ENCODE data around the gene PET100.

PET100 gene

GRCh38 chr19:7624810-7625209 lies 4.8 kb upstream of the PET100 start:
- no peak overlapping the region for H2AFZ ChIP-seq
- H3K27me3 ChIP-seq (ENCODE audit: control insufficient read depth, insufficient read depth, low read length) = no peaks in the 10 kb centered on the region
- H3K9ac ChIP-seq = no peak overlapping the region
- no peaks in the 10 kb centered on the region for H3K9me3 ChIP-seq (ENCODE audit: control insufficient read depth, low read length)
- no peaks in the 10 kb centered on the region for H3K36me3 ChIP-seq (ENCODE audit: control insufficient read depth, insufficient read depth, low read length)
- H3K4me2 ChIP-seq (ENCODE audit: low read length) = no peak overlapping the region
- H3K27ac ChIP-seq = no peak overlapping the region
- no peaks in the 10 kb centered on the region for H3K4me1 ChIP-seq
- no peak overlapping the region for H3K4me3 ChIP-seq (ENCODE audit: low read depth, low read length)
- TF ChIP-seq CTCF (IDR thresholded peaks at IDR 0.05) = no peak
- H3K79me2 ChIP-seq = peaks cover 43% of the 10 kb centered on the region

GRCh38 chr19:7625763-7626372 lies 3.7 kb upstream of the PET100 start:
- no peak overlapping the region for H2AFZ ChIP-seq
- H3K36me3 ChIP-seq (ENCODE audit: control insufficient read depth, insufficient read depth, low read length) = no peaks in the 10 kb centered on the region
- no peaks in the 10 kb centered on the region for H3K27me3 ChIP-seq (ENCODE audit: control insufficient read depth, insufficient read depth, low read length)
- peaks cover 53% of the 10 kb centered on the region for H3K79me2 ChIP-seq
- H3K27ac ChIP-seq = no peak overlapping the region
- no peaks in the 10 kb centered on the region for H3K9me3 ChIP-seq (ENCODE audit: control insufficient read depth, low read length)
- H3K4me3 ChIP-seq (ENCODE audit: low read depth, low read length) = no peak overlapping the region
- no peaks in the 10 kb centered on the region for H3K4me1 ChIP-seq
- no peak for TF ChIP-seq CTCF (IDR thresholded peaks at IDR 0.05)
- no peak overlapping the region for H3K4me2 ChIP-seq (ENCODE audit: low read length)
- no peak overlapping the region for H3K9ac ChIP-seq

GRCh38 chr19:7627166-7627565 lies 2.4 kb upstream of the PET100 start:
- H3K36me3 ChIP-seq (ENCODE audit: control insufficient read depth, insufficient read depth, low read length) = no peaks in the 10 kb centered on the region
- no peaks in the 10 kb centered on the region for H3K27me3 ChIP-seq (ENCODE audit: control insufficient read depth, insufficient read depth, low read length)
- no peaks in the 10 kb centered on the region for H3K4me1 ChIP-seq
- no peaks in the 10 kb centered on the region for H3K9me3 ChIP-seq (ENCODE audit: control insufficient read depth, low read length)
- no peak overlapping the region for H3K4me2 ChIP-seq (ENCODE audit: low read length)
- TF ChIP-seq CTCF (IDR thresholded peaks at IDR 0.05) = no peak
- no peak overlapping the region for H3K27ac ChIP-seq
- H3K4me3 ChIP-seq (ENCODE audit: low read depth, low read length) = no peak overlapping the region
- H3K9ac ChIP-seq = no peak overlapping the region
- H2AFZ ChIP-seq = no peak overlapping the region
- peaks cover 55% of the 10 kb centered on the region for H3K79me2 ChIP-seq

DNA sequence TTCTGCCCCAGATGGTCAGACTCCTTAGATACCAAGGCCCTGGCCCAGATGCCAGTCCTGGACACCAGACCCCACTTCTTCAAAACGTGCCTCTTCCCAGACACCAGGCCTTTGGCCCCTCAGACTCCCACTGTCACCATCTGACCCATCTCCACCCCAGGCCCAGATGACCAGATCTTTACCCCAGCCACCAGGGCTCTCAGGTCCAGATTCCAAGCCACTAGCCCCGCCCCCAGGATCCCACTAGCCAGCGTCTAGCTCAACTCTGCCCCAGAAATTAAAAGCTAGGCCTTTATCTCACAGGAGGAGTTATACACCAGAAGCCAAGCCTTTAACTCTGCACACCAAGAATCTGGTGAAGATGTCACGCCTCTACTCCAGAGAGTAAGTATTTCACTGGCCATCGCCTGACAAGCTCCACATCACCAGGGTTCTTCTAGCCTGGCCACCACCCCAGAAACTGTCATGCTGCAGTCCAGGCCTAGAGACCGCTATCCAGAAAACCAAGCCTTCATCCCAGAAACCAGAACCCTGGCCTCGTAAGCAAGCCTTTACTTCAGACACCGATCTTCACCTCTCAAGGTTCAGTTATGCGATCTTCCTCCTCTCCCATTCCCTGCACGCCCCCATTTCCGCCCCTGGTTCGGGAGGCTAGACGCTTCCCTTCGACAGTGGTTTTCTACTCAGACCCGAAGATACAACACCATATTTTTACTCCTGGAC lies 843 bp upstream of the PET100 start:
- no peaks in the 10 kb centered on the region for H3K4me1 ChIP-seq
- no peaks in the 10 kb centered on the region for H3K36me3 ChIP-seq (ENCODE audit: control insufficient read depth, insufficient read depth, low read length)
- peak overlapping the region; percentile 90 for H3K4me2 ChIP-seq (ENCODE audit: low read length)
- H3K27ac ChIP-seq = peak overlapping the region; percentile 68
- H3K79me2 ChIP-seq = peaks cover 49% of the 10 kb centered on the region
- H3K27me3 ChIP-seq (ENCODE audit: control insufficient read depth, insufficient read depth, low read length) = no peaks in the 10 kb centered on the region
- peak overlapping the region; percentile 91 for H3K4me3 ChIP-seq (ENCODE audit: low read depth, low read length)
- H3K9me3 ChIP-seq (ENCODE audit: control insufficient read depth, low read length) = no peaks in the 10 kb centered on the region
- H2AFZ ChIP-seq = peak overlapping the region; percentile 78
- H3K9ac ChIP-seq = peak overlapping the region; percentile 90
- no peak for TF ChIP-seq CTCF (IDR thresholded peaks at IDR 0.05)

DNA sequence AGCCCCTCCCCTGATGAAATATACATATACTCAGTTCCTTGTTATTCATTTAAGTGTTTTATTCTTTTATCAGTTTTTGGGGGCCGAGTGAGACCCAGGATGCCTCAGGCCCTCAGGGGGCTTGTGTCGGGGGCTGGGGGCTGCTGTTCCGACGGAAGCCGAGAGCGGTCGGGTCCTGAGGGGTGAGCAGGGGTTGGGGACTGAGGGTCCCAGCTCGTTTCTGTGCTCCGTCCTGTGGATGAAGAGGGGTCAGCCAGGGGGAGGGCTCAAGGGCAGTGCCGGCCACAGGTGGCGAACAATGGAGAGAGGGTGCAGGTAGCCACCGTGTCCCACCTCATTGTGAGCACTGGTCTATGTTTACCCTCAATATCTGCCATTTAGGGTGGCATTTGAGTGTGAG lies 2.0 kb downstream of the PET100 start:
- Histone ChIP-seq H3K9me3 (ENCODE audit: control insufficient read depth, low read length) (no peaks in the 10 kb centered on the region), H3K27ac (no peak overlapping the region), H3K9ac (no peak overlapping the region), H3K4me3 (ENCODE audit: low read depth, low read length) (no peak overlapping the region), H3K27me3 (ENCODE audit: control insufficient read depth, insufficient read depth, low read length) (no peaks in the 10 kb centered on the region), H3K4me1 (no peaks in the 10 kb centered on the region), H3K36me3 (ENCODE audit: control insufficient read depth, insufficient read depth, low read length) (no peaks in the 10 kb centered on the region), H2AFZ (no peak overlapping the region), H3K79me2 (peaks cover 41% of the 10 kb centered on the region), H3K4me2 (ENCODE audit: low read length) (no peak overlapping the region)
- TF ChIP-seq CTCF (IDR thresholded peaks at IDR 0.05) = no peak
